CD4-positive, alpha-beta T cell treated with Interleukin-10 for 1 hour (primary cell): ENCODE measurements around the gene GPR141.

Experiments used
- DNase-seq: peaks from one replicate; pipeline ENCODE4 v3.0.0-alpha.2; 2020

The GPR141 gene

GRCh38 chr7:37786741-37787569 lies 103.4 kb downstream of the GPR141 start:
- peak; percentile 20 for DNase-seq
